Coronary artery (tissue), 2 donors: ENCODE measurements around the gene PUS7.
A peak's percentile ranks its signal among the peaks of the same experiment; 100 is the strongest.
"Not testable (repeated sequence)": the region's sequence is repeated elsewhere in the genome, so short reads cannot be mapped to it uniquely, and the experiment has no call there.

Experiments
- DNase-seq: peaks from one replicate; pipeline ENCODE4 v3.0.0-alpha.2; 2017; ENCODE audit warnings: low spot score
- H3K27ac ChIP-seq, 2 donors: fragments of 200-600 bp; sonication (generic); one replicate each; pipeline ENCODE4 v1.5.1; 2016 to 2019
- H3K4me3 ChIP-seq: fragments of 200-600 bp; sonication (generic); 2 replicates; pipeline ENCODE4 v1.5.1; 2016; ENCODE audit warnings: mild to moderate bottlenecking, moderate library complexity
- CTCF ChIP-seq: fragments of 200-600 bp; sonication (generic); IDR thresholded peaks from one replicate; pipeline ENCODE4 v1.5.1; 2019; ENCODE audit warnings: antibody characterized with exemption

PUS7 gene

GRCh38 chr7:105532709-105533460, 10.8 kb upstream of the PUS7 start:
- DNase-seq: no peak
- peak overlapping the region; percentile 74 to 91 for H3K27ac ChIP-seq
- TF ChIP-seq CTCF: no peak
- H3K4me3 ChIP-seq: peak overlapping the region; percentile 97

- TF ChIP-seq CTCF: peak; percentile 46
These were observed 10.0 kb upstream of the PUS7 start, which contains the start of gene RINT1 for GRCh38 chr7:105531792-105532671. Gene RINT1 (plus strand): TSS chr7:105532201. CDS start chr7:105532316, 115 bp downstream.

GRCh38 chr7:105530546-105530945, 8.5 kb upstream of the PUS7 start:
- TF ChIP-seq CTCF: no peak
- Histone ChIP-seq H3K4me3 (no peak overlapping the region), H3K27ac (no peak overlapping the region)
- DNase-seq: no peak

More at GRCh38 chr7:105531792-105532671, 10.0 kb upstream of the PUS7 start, which contains the start of gene RINT1:
- peak; percentile 92 for DNase-seq
- Histone ChIP-seq H3K4me3 (peak within 1 kb of the TSS; percentile 97), H3K27ac (peak within 1 kb of the TSS; percentile 74 to 91)

GRCh38 chr7:105530126-105530525, 8.1 kb upstream of the PUS7 start:
- no peak for TF ChIP-seq CTCF
- DNase-seq: no peak
- Histone ChIP-seq H3K27ac (no peak overlapping the region), H3K4me3 (no peak overlapping the region)

- DNase-seq, H3K27ac ChIP-seq, H3K4me3 ChIP-seq: not testable (repeated sequence)
These were observed 5.7 kb upstream of the PUS7 start for GRCh38 chr7:105527737-105528136.

- TF ChIP-seq CTCF: no peak
- no peak for DNase-seq
- Histone ChIP-seq H3K27ac (no peak overlapping the region), H3K4me3 (no peak overlapping the region)
These were observed 2.8 kb upstream of the PUS7 start for GRCh38 chr7:105524840-105525239.

GRCh38 chr7:105524423-105524822, 2.4 kb upstream of the PUS7 start:
- DNase-seq, H3K27ac ChIP-seq, H3K4me3 ChIP-seq: not testable (repeated sequence)
